Inflammatory macrophage (primary cell): ENCODE measurements around the gene SLC2A6.
A peak's percentile ranks its signal among the peaks of the same experiment; 100 is the strongest.
"Not testable (repeated sequence)": the region's sequence is repeated elsewhere in the genome, so short reads cannot be mapped to it uniquely, and the experiment has no call there.

Experiments used
- DNase-seq, 2 donors: peaks; one replicate each; pipeline ENCODE4 v3.0.0-alpha.2; 2020 to 2022

SLC2A6 gene

GRCh38 chr9:133459476-133460404, 19.2 kb downstream of the SLC2A6 start, which contains the start of gene CACFD1:
TSS of gene CACFD1 (plus strand) at chr9:133459978. CDS start at chr9:133460067, 89 bp downstream.
- peak; percentile 84 to 92 for DNase-seq

- peak; percentile 76 to 79 for DNase-seq
These were observed 20.1 kb downstream of the SLC2A6 start for GRCh38 chr9:133458643-133459312.

GRCh38 chr9:133457748-133458147, 21.2 kb downstream of the SLC2A6 start:
- no peak for DNase-seq

GRCh38 chr9:133457233-133457632, 21.7 kb downstream of the SLC2A6 start:
- DNase-seq, result no peak

GRCh38 chr9:133456409-133456808, 22.5 kb downstream of the SLC2A6 start:
- DNase-seq, result no peak

GRCh38 chr9:133455936-133456335, 23.0 kb downstream of the SLC2A6 start:
- DNase-seq, result no peak

GRCh38 chr9:133454943-133455673, 23.8 kb downstream of the SLC2A6 start:
- DNase-seq, result no peak

GRCh38 chr9:133454325-133454724, 24.6 kb downstream of the SLC2A6 start:
- DNase-seq, result no peak

- DNase-seq, result no peak
These were observed 25.2 kb downstream of the SLC2A6 start for GRCh38 chr9:133453651-133454050.

- DNase-seq, result no peak
These were observed 26.3 kb downstream of the SLC2A6 start for GRCh38 chr9:133452562-133452961.

- DNase-seq, result not testable (repeated sequence)
These were observed 27.0 kb downstream of the SLC2A6 start for GRCh38 chr9:133451865-133452264.

GRCh38 chr9:133449760-133450159, 29.1 kb downstream of the SLC2A6 start:
- no peak for DNase-seq

GRCh38 chr9:133448487-133448972, 30.4 kb downstream of the SLC2A6 start:
- DNase-seq, result no peak

GRCh38 chr9:133445293-133445969, 33.5 kb downstream of the SLC2A6 start:
- DNase-seq, result no peak

GRCh38 chr9:133443982-133444381, 34.9 kb downstream of the SLC2A6 start:
- DNase-seq, result no peak

GRCh38 chr9:133443248-133443647, 35.7 kb downstream of the SLC2A6 start:
- DNase-seq, result no peak

- DNase-seq, result no peak
These were observed 37.3 kb downstream of the SLC2A6 start for GRCh38 chr9:133441571-133441970.

GRCh38 chr9:133440874-133441273, 38.0 kb downstream of the SLC2A6 start:
- no peak for DNase-seq

- DNase-seq, result no peak
These were observed 39.6 kb downstream of the SLC2A6 start for GRCh38 chr9:133439337-133439736.

GRCh38 chr9:133437753-133438531, 41.0 kb downstream of the SLC2A6 start:
- no peak for DNase-seq

- no peak for DNase-seq
These were observed 42.2 kb downstream of the SLC2A6 start for GRCh38 chr9:133436681-133437080.
